ENCODE measurements around the gene CCDC57. TPM values are rescaled to one million over a fixed set of nuclear protein-coding genes. Genes with fewer than 3 reads are reported as not detected.
"Not testable (repeated sequence)": the region's sequence is repeated elsewhere in the genome, so short reads cannot be mapped to it uniquely, and the experiment has no call there.

CCDC57 gene
- total RNA-seq, 5 donors from 2014 or later (not counting 1 experiment from before 2014, with no cell fraction given): 86.4 to 127 (median 103) TPM

- H3K27ac ChIP-seq (ENCODE audit: low read length): no peak overlapping the region
- CTCF ChIA-PET: no interaction called here
Observed at GRCh38 chr17:82148011-82148410, 64.6 kb downstream of the CCDC57 start.

DNA sequence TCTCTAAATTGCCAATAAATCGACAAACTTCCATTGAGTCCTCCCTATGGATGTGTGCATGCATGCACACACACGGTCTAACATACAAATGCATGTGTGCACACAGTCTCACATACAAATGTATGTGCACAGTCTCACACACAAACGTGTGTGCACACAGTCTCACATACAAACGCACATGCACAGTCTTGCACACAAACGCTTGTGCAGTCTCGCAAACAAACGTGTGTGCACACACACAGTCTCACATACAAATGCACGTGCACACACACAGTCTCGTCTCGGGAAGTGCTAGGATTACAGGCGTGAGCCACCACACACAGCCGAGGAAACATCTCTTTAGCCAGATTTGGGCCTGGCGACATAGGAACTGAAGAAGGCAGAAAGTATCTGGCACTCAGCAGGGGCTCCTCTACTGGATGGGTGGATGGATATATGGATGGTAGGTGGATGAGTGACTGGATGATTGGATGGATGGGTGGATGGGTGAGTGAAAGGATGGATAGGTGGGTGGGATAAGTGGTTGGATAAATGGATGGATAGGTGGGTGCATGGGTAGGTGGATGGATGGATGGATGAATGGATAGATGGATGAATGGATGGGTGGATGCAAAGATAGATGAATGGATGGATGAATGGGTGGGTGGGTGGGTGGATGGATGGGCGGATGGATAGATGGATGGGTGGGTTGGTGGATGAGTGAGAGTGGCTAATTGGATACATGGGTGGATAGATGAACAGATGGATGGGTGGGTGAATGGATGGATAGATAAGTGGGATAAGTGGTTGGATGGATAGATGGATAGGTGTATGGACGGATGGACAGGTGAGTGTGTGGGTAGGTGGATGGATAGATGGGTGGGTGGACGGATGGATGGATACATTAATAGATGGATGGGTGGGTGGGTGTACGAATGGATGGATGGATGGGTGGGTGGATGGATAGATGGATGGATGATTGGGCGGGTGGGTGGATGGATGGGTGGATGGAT, 65.7 kb downstream of the CCDC57 start:
- POLR2A ChIA-PET: no interaction called here

More at GRCh38 chr17:82148011-82148410, 64.6 kb downstream of the CCDC57 start:
- peaks cover 0 to 2% of the 10 kb centered on the region in 2 experiments for H3K4me1 ChIP-seq (ENCODE audit: control insufficient read depth in 1 of 2, extremely low read depth in 1 of 2, insufficient read depth in 2 of 2, low read length in 2 of 2)
- DNase-seq (no peak), ATAC-seq (replicated peaks in 1 of 4) (no peak)
- H3K27me3 ChIP-seq (replicated peaks in 1 of 2; ENCODE audit: control insufficient read depth in 2 of 2, extremely low read depth in 1 of 2, insufficient read depth in 2 of 2, low read length in 1 of 2): no peaks in the 10 kb centered on the region
- no peaks in the 10 kb centered on the region for H3K9me3 ChIP-seq
- Mint-ChIP-seq H3K4me3 (no peak overlapping the region), H3K36me3 (peaks cover 9% of the 10 kb centered on the region), H3K27ac (no peak overlapping the region), H3K4me1 (no peaks in the 10 kb centered on the region), H3K27me3 (no peaks in the 10 kb centered on the region), H3K9me3 (no peaks in the 10 kb centered on the region)
- WGBS (ENCODE audit: insufficient coverage): 100% methylated on average over 1 of the region's 1 CpG
- POLR2A ChIA-PET: no interaction called here
- no peaks in the 10 kb centered on the region for H3K36me3 ChIP-seq (ENCODE audit: control insufficient read depth in 2 of 2, extremely low read depth in 1 of 2, insufficient read depth in 1 of 2, low read length in 1 of 2)
- H3K4me3 ChIP-seq (ENCODE audit: control insufficient read depth in 1 of 2, extremely low read depth in 1 of 2, low read length in 1 of 2): no peak overlapping the region

DNA sequence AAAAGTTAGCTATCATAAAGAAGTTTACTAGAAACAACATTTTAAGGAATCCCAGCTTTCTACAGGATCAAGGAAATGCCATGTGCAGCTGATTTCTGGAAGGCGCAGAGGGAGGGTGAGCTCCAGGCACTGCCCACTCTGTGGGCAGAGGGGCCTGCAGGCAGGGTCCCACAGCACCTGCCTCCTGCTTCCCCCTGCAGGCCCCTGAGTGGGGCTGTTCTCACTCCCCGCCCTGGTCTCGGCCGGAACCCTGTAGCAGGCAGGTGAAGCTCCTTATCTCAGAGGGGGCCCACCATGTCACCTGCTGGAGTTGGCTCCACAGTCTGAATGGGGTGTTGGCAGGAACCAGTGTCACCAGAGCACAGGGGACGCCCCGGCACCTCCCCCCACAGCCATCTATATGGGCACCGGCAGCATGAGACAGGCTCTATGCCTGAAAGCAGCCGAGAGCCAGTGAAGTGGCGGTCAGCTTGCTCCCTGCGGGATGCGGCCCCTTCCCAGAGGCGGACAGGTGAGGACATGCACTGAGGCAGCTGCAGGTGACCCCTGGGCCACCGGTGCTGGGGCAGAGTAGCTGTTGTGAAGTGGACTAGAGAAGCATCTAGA, 67.0 kb downstream of the CCDC57 start:
- no peaks in the 10 kb centered on the region for H3K4me1 ChIP-seq (ENCODE audit: control insufficient read depth in 1 of 2, extremely low read depth in 1 of 2, insufficient read depth in 2 of 2, low read length in 2 of 2)
- CTCF ChIA-PET: interaction anchor here in 1 of 2 donors (1.3 kb wide), 1 partner anchor 116 kb away, joined by 3 read pairs; no protein-coding TSS in a partner anchor
- 94% methylated on average over 11 of the region's 13 CpGs for WGBS (ENCODE audit: insufficient coverage)
- H3K4me3 Mint-ChIP-seq: no peak overlapping the region
- H3K27ac ChIP-seq (ENCODE audit: low read length): no peak overlapping the region
- no peak for DNase-seq
- H3K4me1 Mint-ChIP-seq: no peaks in the 10 kb centered on the region
- no peak overlapping the region for H3K27ac Mint-ChIP-seq
- H3K36me3 ChIP-seq (ENCODE audit: control insufficient read depth in 2 of 2, extremely low read depth in 1 of 2, insufficient read depth in 1 of 2, low read length in 1 of 2): no peaks in the 10 kb centered on the region
- H3K27me3 ChIP-seq (replicated peaks in 1 of 2; ENCODE audit: control insufficient read depth in 2 of 2, extremely low read depth in 1 of 2, insufficient read depth in 2 of 2, low read length in 1 of 2): no peaks in the 10 kb centered on the region
- H3K9me3 ChIP-seq: no peaks in the 10 kb centered on the region
- no peak for ATAC-seq (replicated peaks in 1 of 4)
- no peaks in the 10 kb centered on the region for H3K27me3 Mint-ChIP-seq
- H3K4me3 ChIP-seq (ENCODE audit: control insufficient read depth in 1 of 2, extremely low read depth in 1 of 2, low read length in 1 of 2): no peak overlapping the region
- H3K9me3 Mint-ChIP-seq: no peaks in the 10 kb centered on the region
- peaks cover 9% of the 10 kb centered on the region for H3K36me3 Mint-ChIP-seq
- POLR2A ChIA-PET: interaction anchor here in 1 of 2 donors (0.6 kb wide), 1 partner anchor 19 kb away, joined by 5 read pairs; no protein-coding TSS in a partner anchor

More for the DNA sequence above, 65.7 kb downstream of the CCDC57 start:
- no peaks in the 10 kb centered on the region for H3K27me3 Mint-ChIP-seq
- ATAC-seq (replicated peaks in 1 of 4) (no peak), DNase-seq (no peak)
- Histone ChIP-seq H3K9me3 (no peaks in the 10 kb centered on the region), H3K27me3 (replicated peaks in 1 of 2; ENCODE audit: control insufficient read depth in 2 of 2, extremely low read depth in 1 of 2, insufficient read depth in 2 of 2, low read length in 1 of 2) (no peaks in the 10 kb centered on the region), H3K36me3 (ENCODE audit: control insufficient read depth in 2 of 2, extremely low read depth in 1 of 2, insufficient read depth in 1 of 2, low read length in 1 of 2) (no peaks in the 10 kb centered on the region), H3K4me1 (ENCODE audit: control insufficient read depth in 1 of 2, extremely low read depth in 1 of 2, insufficient read depth in 2 of 2, low read length in 2 of 2) (no peaks in the 10 kb centered on the region), H3K4me3 (ENCODE audit: control insufficient read depth in 1 of 2, extremely low read depth in 1 of 2, low read length in 1 of 2) (no peak overlapping the region), H3K27ac (ENCODE audit: low read length) (no peak overlapping the region)
- no peak overlapping the region for H3K27ac Mint-ChIP-seq
- 93% methylated on average over 18 of the region's 18 CpGs for WGBS (ENCODE audit: insufficient coverage)
- CTCF ChIA-PET: no interaction called here
- peaks cover 9% of the 10 kb centered on the region for H3K36me3 Mint-ChIP-seq
- H3K9me3 Mint-ChIP-seq: no peaks in the 10 kb centered on the region
- H3K4me1 Mint-ChIP-seq: no peaks in the 10 kb centered on the region
- no peak overlapping the region for H3K4me3 Mint-ChIP-seq

DNA sequence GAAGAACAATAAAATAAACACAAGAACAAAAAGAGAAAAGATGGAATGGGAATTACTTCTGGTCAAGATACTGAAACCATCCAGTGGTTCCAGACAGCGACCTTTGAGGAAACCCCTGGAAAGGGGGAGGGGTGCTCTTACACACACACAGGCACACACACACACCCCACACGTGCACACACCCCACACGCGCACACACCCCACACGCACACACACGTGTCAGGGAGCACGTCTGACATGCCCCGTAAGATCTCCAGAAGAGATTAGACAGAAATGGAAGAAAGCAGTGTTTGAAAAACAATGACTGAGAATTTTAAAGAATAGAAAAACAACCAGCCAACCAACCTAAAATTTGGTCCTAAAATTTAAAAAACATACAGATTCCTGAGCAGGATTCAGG, 69.3 kb downstream of the CCDC57 start:
- no peak for ATAC-seq (replicated peaks in 1 of 4)

DNA sequence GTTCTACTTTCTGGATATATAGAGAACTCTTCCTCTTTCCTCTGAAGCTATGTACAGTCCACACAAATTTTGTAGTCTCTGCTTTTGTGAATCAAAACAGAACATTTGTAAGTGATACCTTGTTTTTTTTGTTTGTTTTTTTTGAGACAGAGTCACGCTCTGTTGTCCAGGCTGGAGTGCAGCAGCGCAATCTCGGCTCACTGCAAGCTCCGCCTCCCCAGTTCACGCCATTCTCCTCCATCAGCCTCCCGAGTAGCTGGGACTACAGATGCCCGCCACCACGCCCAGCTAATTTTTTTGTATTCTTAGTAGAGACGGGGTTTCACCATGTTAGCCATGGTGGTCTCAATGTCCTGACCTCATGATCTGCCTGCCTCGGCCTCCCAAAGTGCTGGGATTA, 72.7 kb downstream of the CCDC57 start:
- H3K36me3 Mint-ChIP-seq, H3K27ac Mint-ChIP-seq, CTCF ChIA-PET: not testable (repeated sequence)

More for the DNA sequence above, 69.3 kb downstream of the CCDC57 start:
- no peaks in the 10 kb centered on the region for H3K9me3 ChIP-seq
- no peaks in the 10 kb centered on the region for H3K4me1 ChIP-seq (ENCODE audit: control insufficient read depth in 1 of 2, extremely low read depth in 1 of 2, insufficient read depth in 2 of 2, low read length in 2 of 2)
- DNase-seq: no peak
- Mint-ChIP-seq H3K27ac (no peak overlapping the region), H3K27me3 (no peaks in the 10 kb centered on the region), H3K4me3 (no peak overlapping the region), H3K36me3 (peaks cover 13% of the 10 kb centered on the region), H3K9me3 (no peaks in the 10 kb centered on the region), H3K4me1 (no peaks in the 10 kb centered on the region)
- H3K27me3 ChIP-seq (replicated peaks in 1 of 2; ENCODE audit: control insufficient read depth in 2 of 2, extremely low read depth in 1 of 2, insufficient read depth in 2 of 2, low read length in 1 of 2): no peaks in the 10 kb centered on the region
- POLR2A ChIA-PET: interaction anchor here in 1 of 2 donors (0.6 kb wide), 1 partner anchor 30 kb away, joined by 5 read pairs; no protein-coding TSS in a partner anchor
- CTCF ChIA-PET: no interaction called here
- no CpG with 5 or more reads among the region's 8 CpGs for WGBS (ENCODE audit: insufficient coverage)
- H3K36me3 ChIP-seq (ENCODE audit: control insufficient read depth in 2 of 2, extremely low read depth in 1 of 2, insufficient read depth in 1 of 2, low read length in 1 of 2): peaks cover 0 to 4% of the 10 kb centered on the region in 2 donors
- H3K4me3 ChIP-seq (ENCODE audit: control insufficient read depth in 1 of 2, extremely low read depth in 1 of 2, low read length in 1 of 2): no peak overlapping the region
- H3K27ac ChIP-seq (ENCODE audit: low read length): no peak overlapping the region

GRCh38 chr17:82138511-82138992, 74.1 kb downstream of the CCDC57 start:
- ChIA-PET POLR2A (interaction anchor here in 1 of 2 donors (0.8 kb wide), 1 partner anchor 431 kb away, joined by 4 read pairs; no protein-coding TSS in a partner anchor), CTCF (no interaction called here)
- H3K9me3 Mint-ChIP-seq: no peaks in the 10 kb centered on the region
- H3K36me3 ChIP-seq (ENCODE audit: control insufficient read depth in 2 of 2, extremely low read depth in 1 of 2, insufficient read depth in 1 of 2, low read length in 1 of 2): peaks cover 0 to 4% of the 10 kb centered on the region in 2 donors
- no peaks in the 10 kb centered on the region for H3K27me3 ChIP-seq (replicated peaks in 1 of 2; ENCODE audit: control insufficient read depth in 2 of 2, extremely low read depth in 1 of 2, insufficient read depth in 2 of 2, low read length in 1 of 2)
- WGBS (ENCODE audit: insufficient coverage): 91% methylated on average over 25 of the region's 28 CpGs
- no peak overlapping the region for H3K27ac ChIP-seq (ENCODE audit: low read length)
- ATAC-seq (replicated peaks in 1 of 4) (no peak), DNase-seq (no peak)
- no peak overlapping the region for H3K4me3 Mint-ChIP-seq
- peaks cover 0 to 2% (median 0%) of the 10 kb centered on the region in 3 donors for H3K4me1 Mint-ChIP-seq
- H3K4me3 ChIP-seq (ENCODE audit: control insufficient read depth in 1 of 2, extremely low read depth in 1 of 2, low read length in 1 of 2): no peak overlapping the region
- H3K27ac Mint-ChIP-seq: no peak overlapping the region
- no peaks in the 10 kb centered on the region for H3K27me3 Mint-ChIP-seq
- peaks cover 3% of the 10 kb centered on the region for H3K36me3 Mint-ChIP-seq
- H3K4me1 ChIP-seq (ENCODE audit: control insufficient read depth in 1 of 2, extremely low read depth in 1 of 2, insufficient read depth in 2 of 2, low read length in 2 of 2): no peaks in the 10 kb centered on the region
- no peaks in the 10 kb centered on the region for H3K9me3 ChIP-seq

More for the DNA sequence above, 72.7 kb downstream of the CCDC57 start:
- H3K27me3 ChIP-seq (replicated peaks in 1 of 2; ENCODE audit: control insufficient read depth in 2 of 2, extremely low read depth in 1 of 2, insufficient read depth in 2 of 2, low read length in 1 of 2); H3K9me3 Mint-ChIP-seq; ATAC-seq (replicated peaks in 1 of 4); H3K4me1 Mint-ChIP-seq; H3K27me3 Mint-ChIP-seq; H3K36me3 ChIP-seq (ENCODE audit: control insufficient read depth in 2 of 2, extremely low read depth in 1 of 2, insufficient read depth in 1 of 2, low read length in 1 of 2); H3K4me3 Mint-ChIP-seq; H3K4me3 ChIP-seq (ENCODE audit: control insufficient read depth in 1 of 2, extremely low read depth in 1 of 2, low read length in 1 of 2); H3K27ac ChIP-seq (ENCODE audit: low read length); H3K4me1 ChIP-seq (ENCODE audit: control insufficient read depth in 1 of 2, extremely low read depth in 1 of 2, insufficient read depth in 2 of 2, low read length in 2 of 2); DNase-seq; POLR2A ChIA-PET; H3K9me3 ChIP-seq: not testable (repeated sequence)
- WGBS (ENCODE audit: insufficient coverage): 93% methylated on average over 9 of the region's 10 CpGs
